Subcutaneous adipose tissue (tissue), 4 donors: ENCODE measurements around the gene TMUB1. TPM values are rescaled to one million over a fixed set of nuclear protein-coding genes. Genes with fewer than 3 reads are reported as not detected.

ENCODE experiments used
- total RNA-seq, 4 donors: library from RNA; depleted of rRNA; stranded (reverse); fragments of >200 nt; gene quantifications; one replicate each; pipeline ENCODE4 v1.1.0, GENCODE V29; 2016
- TF ChIP-seq, protein P1 (sequence below): fragments of 450-650 bp; IDR thresholded peaks from one replicate; pipeline ENCODE4 v1.5.1; 2016; ENCODE audit warnings: low read depth, mild to moderate bottlenecking, control low read depth, antibody characterized with exemption, moderate library complexity

TMUB1 gene
- total RNA-seq, 4 donors from 2014 or later, result 18.3 to 37.3 (median 31.5) TPM

- TF ChIP-seq, protein P1, sequence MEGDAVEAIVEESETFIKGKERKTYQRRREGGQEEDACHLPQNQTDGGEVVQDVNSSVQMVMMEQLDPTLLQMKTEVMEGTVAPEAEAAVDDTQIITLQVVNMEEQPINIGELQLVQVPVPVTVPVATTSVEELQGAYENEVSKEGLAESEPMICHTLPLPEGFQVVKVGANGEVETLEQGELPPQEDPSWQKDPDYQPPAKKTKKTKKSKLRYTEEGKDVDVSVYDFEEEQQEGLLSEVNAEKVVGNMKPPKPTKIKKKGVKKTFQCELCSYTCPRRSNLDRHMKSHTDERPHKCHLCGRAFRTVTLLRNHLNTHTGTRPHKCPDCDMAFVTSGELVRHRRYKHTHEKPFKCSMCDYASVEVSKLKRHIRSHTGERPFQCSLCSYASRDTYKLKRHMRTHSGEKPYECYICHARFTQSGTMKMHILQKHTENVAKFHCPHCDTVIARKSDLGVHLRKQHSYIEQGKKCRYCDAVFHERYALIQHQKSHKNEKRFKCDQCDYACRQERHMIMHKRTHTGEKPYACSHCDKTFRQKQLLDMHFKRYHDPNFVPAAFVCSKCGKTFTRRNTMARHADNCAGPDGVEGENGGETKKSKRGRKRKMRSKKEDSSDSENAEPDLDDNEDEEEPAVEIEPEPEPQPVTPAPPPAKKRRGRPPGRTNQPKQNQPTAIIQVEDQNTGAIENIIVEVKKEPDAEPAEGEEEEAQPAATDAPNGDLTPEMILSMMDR, result no peak
Measured at GRCh38 chr7:151048911-151049463, 34.3 kb downstream of the TMUB1 start.

- TF ChIP-seq, protein P1, result no peak
Measured at GRCh38 chr7:151047976-151048815, 35.1 kb downstream of the TMUB1 start, which contains the start of gene ASIC3. ASIC3 (plus strand) TSS chr7:151048531; CDS start chr7:151048886, 355 bp downstream.

GRCh38 chr7:151046603-151047573 lies 36.4 kb downstream of the TMUB1 start:
- TF ChIP-seq, protein P1, result no peak

DNA sequence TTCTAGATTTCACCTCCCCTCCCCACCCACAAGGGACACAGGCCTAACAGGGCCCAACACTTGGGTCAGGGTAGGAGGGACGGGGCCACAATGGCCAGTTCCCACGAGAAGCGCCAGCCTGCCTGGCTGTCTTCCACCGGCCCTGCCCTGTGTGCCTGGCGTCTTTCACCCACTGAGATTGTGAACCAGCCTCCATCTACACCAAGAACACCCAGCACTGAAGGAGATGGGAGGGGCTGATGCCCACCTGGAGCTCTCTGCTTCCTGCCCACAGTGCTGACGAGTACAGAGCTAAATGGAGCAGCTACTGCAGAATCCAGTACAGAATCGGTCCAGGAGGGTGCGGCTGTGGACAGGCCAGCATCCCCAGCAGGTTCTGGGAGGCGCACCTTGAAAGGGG lies 37.3 kb downstream of the TMUB1 start:
- TF ChIP-seq, protein P1, result no peak

GRCh38 chr7:151045262-151045661 lies 38.0 kb downstream of the TMUB1 start:
- TF ChIP-seq, protein P1, result no peak

DNA sequence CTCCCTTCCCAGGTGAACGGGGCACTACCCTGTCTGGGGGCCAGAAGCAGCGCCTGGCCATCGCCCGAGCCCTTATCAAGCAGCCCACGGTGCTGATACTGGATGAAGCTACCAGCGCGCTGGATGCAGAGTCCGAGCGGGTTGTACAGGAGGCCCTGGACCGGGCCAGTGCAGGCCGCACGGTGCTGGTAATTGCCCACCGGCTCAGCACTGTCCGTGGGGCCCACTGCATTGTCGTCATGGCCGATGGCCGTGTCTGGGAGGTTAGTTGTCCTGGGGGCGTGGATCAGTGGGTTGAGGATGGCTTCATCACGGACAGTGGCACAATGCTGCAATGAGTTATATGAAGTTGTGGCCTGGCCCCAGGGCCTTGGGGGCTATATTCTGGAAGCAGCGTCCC lies 39.3 kb downstream of the TMUB1 start:
- TF ChIP-seq, protein P1, result no peak
